Left lung (tissue), 10 donors: ENCODE measurements around the gene CMBL. TPM values are rescaled to one million over a fixed set of nuclear protein-coding genes. Genes with fewer than 3 reads are reported as not detected.

Source experiments
- ATAC-seq: fragments of 200-7000 bp; cut with Tn5 transposase; one replicate; pipeline ENCODE4 v1.9.1; 2020; ENCODE audit warnings: moderate library complexity
- DNase-seq, 4 donors: peaks; one replicate each; pipeline ENCODE4 v3.0.0-alpha.2; 2013 to 2020
- H3K27ac ChIP-seq, 2 donors: fragments of 200-600 bp; sonication (generic) in 1 of 2; one replicate each; pipeline versions ENCODE4 v1.5.0 to v1.8.0; 2020 to 2021
- H3K27me3 ChIP-seq, 2 donors: fragments of 200-600 bp; sonication (generic) in 1 of 2; one replicate each; pipeline versions ENCODE4 v1.5.0 to v1.8.0; 2020 to 2021
- H3K36me3 ChIP-seq, 2 donors: fragments of 200-600 bp; sonication (generic) in 1 of 2; one replicate each; pipeline versions ENCODE4 v1.5.0 to v1.8.0; 2020 to 2021
- H3K4me1 ChIP-seq, 2 donors: fragments of 200-600 bp; one replicate each; pipeline ENCODE4 v1.8.0; 2021
- H3K4me3 ChIP-seq, 2 donors: fragments of 200-600 bp; sonication (generic) in 1 of 2; one replicate each; pipeline versions ENCODE4 v1.5.0 to v1.8.0; 2020 to 2021; ENCODE audit warnings: mild to moderate bottlenecking in 1 of 2
- H3K9me3 ChIP-seq, 2 donors: fragments of 200-600 bp; sonication (generic) in 1 of 2; one replicate each; pipeline versions ENCODE4 v1.5.0 to v1.8.0; 2020 to 2021
- intact Hi-C, 2 donors: fragments of 100-400 bp; cut with DNase I; formaldehyde crosslinking; loops; one replicate each; pipeline versions ENCODE4 v1.11.2 to v1.14.2; 2022
- polyA plus RNA-seq, 6 donors: library from polyadenylated mRNA; unstranded; fragments of 120-200 nt; gene quantifications; one replicate each; pipeline ENCODE4 v1.2.1, GENCODE V29; 2013; ENCODE audit not compliant: insufficient read length in 6 of 6
- total RNA-seq, 2 donors: library from RNA; stranded (reverse); fragmentation: NEBNext Ultra II Directional; extraction: Animal tissue kit (Norgen Biotek cat#: 25700); gene quantifications; one replicate each; pipeline ENCODE4 v1.2.1, GENCODE V29; 2021
- TF ChIP-seq, protein P1 (sequence below), 2 donors: fragments of 200-600 bp; sonication (generic) in 1 of 2; IDR thresholded peaks; one replicate each; pipeline versions ENCODE4 v1.5.0 to v1.8.0; 2021; ENCODE audit warnings: antibody characterized with exemption in 2 of 2
- donor health status: DM: no; HTN: yes; CAD: no.
- donor health status: DM: no; HTN: no; CAD: no.

The CMBL gene
- total and polyA plus RNA-seq, 8 donors = 17.3 to 26.9 (median 22.5) TPM

- DNase-seq (no peak), ATAC-seq (no peak)
- intact Hi-C loops = no loop called here
- H3K27ac ChIP-seq = no peak overlapping the region
- peaks cover 5 to 10% of the 10 kb centered on the region in 2 donors for H3K4me1 ChIP-seq
- no peak overlapping the region for H3K4me3 ChIP-seq
- H3K27me3 ChIP-seq = peaks cover 0 to 13% of the 10 kb centered on the region in 2 donors
- TF ChIP-seq, protein P1, sequence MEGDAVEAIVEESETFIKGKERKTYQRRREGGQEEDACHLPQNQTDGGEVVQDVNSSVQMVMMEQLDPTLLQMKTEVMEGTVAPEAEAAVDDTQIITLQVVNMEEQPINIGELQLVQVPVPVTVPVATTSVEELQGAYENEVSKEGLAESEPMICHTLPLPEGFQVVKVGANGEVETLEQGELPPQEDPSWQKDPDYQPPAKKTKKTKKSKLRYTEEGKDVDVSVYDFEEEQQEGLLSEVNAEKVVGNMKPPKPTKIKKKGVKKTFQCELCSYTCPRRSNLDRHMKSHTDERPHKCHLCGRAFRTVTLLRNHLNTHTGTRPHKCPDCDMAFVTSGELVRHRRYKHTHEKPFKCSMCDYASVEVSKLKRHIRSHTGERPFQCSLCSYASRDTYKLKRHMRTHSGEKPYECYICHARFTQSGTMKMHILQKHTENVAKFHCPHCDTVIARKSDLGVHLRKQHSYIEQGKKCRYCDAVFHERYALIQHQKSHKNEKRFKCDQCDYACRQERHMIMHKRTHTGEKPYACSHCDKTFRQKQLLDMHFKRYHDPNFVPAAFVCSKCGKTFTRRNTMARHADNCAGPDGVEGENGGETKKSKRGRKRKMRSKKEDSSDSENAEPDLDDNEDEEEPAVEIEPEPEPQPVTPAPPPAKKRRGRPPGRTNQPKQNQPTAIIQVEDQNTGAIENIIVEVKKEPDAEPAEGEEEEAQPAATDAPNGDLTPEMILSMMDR (IDR thresholded peaks at IDR 0.05) = no peak
- H3K36me3 ChIP-seq = no peaks in the 10 kb centered on the region
- H3K9me3 ChIP-seq = no peaks in the 10 kb centered on the region
Measured at GRCh38 chr5:10338686-10339057, 31.0 kb upstream of the CMBL start.

DNA sequence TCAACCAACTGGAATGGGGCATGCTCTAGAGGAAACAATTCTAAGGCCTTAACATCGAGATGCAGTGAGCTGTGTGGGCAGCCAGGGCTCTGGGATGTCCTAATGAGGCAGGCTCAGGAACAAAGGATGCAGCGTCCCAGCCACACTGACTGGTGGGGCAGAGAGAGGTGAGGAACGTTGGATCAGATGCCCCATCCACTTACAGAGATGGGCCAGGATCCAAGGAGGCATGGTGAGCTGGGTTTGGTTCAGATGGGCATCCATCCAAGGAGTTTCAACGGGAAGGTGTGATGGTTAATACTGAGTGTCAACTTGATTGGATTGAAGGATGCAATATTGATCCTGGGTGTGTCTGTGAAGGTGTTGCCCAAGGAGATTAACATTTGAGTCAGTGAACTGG, 30.3 kb upstream of the CMBL start:
- ATAC-seq (no peak), DNase-seq (no peak)
- Histone ChIP-seq H3K27ac (no peak overlapping the region), H3K9me3 (no peaks in the 10 kb centered on the region), H3K27me3 (peaks cover 0 to 20% of the 10 kb centered on the region in 2 donors), H3K36me3 (no peaks in the 10 kb centered on the region), H3K4me1 (peaks cover 5 to 17% of the 10 kb centered on the region in 2 donors), H3K4me3 (no peak overlapping the region)
- intact Hi-C loops = no loop called here
- TF ChIP-seq, protein P1 (IDR thresholded peaks at IDR 0.05) = no peak

- Histone ChIP-seq H3K27me3 (peaks cover 0 to 29% of the 10 kb centered on the region in 2 donors), H3K27ac (no peak overlapping the region), H3K9me3 (no peaks in the 10 kb centered on the region), H3K36me3 (no peaks in the 10 kb centered on the region), H3K4me1 (peaks cover 5 to 25% of the 10 kb centered on the region in 2 donors), H3K4me3 (no peak overlapping the region)
- DNase-seq (no peak), ATAC-seq (no peak)
- TF ChIP-seq, protein P1 (IDR thresholded peaks at IDR 0.05) = no peak
- intact Hi-C loops = no loop called here
Measured at GRCh38 chr5:10337107-10337506, 29.4 kb upstream of the CMBL start.

GRCh38 chr5:10335711-10336470, 28.2 kb upstream of the CMBL start:
- H3K27me3 ChIP-seq = peaks cover 0 to 37% of the 10 kb centered on the region in 2 donors
- peaks cover 9 to 37% of the 10 kb centered on the region in 2 donors for H3K4me1 ChIP-seq
- H3K4me3 ChIP-seq = no peak overlapping the region
- intact Hi-C loops = no loop called here
- DNase-seq (no peak), ATAC-seq (no peak)
- no peaks in the 10 kb centered on the region for H3K9me3 ChIP-seq
- TF ChIP-seq, protein P1 (IDR thresholded peaks at IDR 0.05) = no peak
- H3K36me3 ChIP-seq = no peaks in the 10 kb centered on the region
- H3K27ac ChIP-seq = no peak overlapping the region

DNA sequence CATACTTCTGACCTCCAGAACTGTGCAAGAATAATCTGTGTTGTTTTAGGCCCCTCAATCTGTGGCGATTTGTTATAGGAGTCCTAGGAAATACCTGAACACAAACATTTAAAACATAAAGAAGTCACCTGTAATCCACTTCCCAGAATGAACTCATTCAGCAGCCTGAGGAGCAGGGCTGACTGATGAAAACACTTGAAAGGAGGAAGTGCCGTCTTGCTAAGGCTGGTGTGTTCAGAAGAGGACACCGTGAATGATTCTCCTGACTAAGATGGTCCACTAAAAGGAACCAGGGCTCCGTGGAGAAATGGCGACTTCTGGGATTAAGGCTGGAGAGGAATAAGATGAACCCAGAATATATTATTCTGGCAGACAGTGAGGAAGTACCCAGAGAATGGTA, 27.1 kb upstream of the CMBL start:
- Histone ChIP-seq H3K4me1 (peaks cover 19 to 46% of the 10 kb centered on the region in 2 donors), H3K27me3 (peaks cover 0 to 37% of the 10 kb centered on the region in 2 donors), H3K9me3 (no peaks in the 10 kb centered on the region), H3K36me3 (no peaks in the 10 kb centered on the region), H3K27ac (no peak overlapping the region), H3K4me3 (no peak overlapping the region)
- DNase-seq (no peak), ATAC-seq (peak; percentile 23)
- TF ChIP-seq, protein P1 (IDR thresholded peaks at IDR 0.05) = no peak
- intact Hi-C loops = no loop called here
